HG02642 (cell line): ENCODE data around the gene BAZ2B.
"Not testable (repeated sequence)": the region's sequence is repeated elsewhere in the genome, so short reads cannot be mapped to it uniquely, and the experiment has no call there.

Source experiments
- ATAC-seq: cut with Tn5 transposase; IDR thresholded peaks from one replicate; pipeline ENCODE4 v1.9.1; 2021; ENCODE audit warnings: mild to moderate bottlenecking; ENCODE audit not compliant: unreplicated experiment, poor library complexity

Gene BAZ2B

DNA sequence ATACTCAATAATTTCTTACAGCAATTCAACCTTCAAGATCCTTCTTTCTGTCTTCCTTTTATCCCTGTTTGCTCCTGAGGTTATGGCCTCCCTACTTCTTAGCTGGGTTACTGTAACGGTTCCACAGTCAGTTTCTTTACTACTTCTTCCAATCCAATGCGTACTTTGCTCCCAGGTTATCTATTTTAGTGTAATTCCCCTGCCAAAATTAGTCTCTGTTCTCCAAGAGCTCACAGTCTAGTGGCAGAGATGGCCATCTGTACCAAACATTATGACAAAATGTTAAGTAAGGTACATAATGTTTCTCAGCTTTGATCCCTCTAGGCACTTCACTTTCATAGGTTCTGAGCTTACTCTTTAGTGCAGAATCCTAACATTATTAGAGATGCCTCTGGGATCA lies 244.8 kb downstream of the BAZ2B start:
- no peak for ATAC-seq

- ATAC-seq = no peak
Observed at GRCh38 chr2:159366538-159366937, 249.8 kb downstream of the BAZ2B start.

DNA sequence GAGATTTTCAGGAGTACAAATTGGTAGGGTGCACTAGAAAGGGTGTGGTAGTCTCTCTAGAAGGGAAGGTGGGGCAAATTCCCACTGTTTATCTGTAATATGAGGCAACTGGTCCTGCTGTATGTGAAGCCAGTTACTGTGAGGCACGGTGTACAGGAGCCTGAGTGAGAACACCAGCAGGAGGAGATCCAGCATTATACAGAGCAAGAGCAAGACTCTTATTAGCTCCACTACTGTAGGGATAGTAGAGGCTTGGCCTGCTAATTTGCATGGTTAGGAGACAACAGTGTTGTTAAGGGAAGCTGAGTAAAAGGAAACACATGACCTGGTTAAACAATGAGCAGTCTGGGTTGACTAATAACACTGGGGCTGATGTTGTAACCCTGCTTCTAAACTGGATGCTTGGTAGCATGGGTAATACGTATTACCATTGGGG lies 253.5 kb downstream of the BAZ2B start:
- ATAC-seq = no peak

- ATAC-seq = no peak
Observed at GRCh38 chr2:159362094-159362493, 254.3 kb downstream of the BAZ2B start.

DNA sequence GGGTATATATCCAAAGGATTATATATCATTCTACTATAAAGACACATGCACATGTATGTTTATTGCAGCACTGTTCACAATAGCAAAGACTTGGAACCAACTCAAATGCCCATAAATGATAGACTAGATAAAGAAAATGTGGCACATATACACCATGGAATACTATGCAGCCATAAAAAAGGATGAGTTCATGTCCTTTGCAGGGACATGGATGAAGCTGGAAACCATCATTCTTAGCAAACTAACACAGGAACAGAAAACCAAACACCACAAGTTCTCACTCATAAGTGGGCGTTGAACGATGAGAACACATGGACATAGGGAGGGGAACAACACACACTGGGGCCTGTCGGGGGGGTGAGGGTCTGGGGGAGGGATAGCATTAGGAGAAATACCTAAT lies 254.7 kb downstream of the BAZ2B start:
- ATAC-seq = not testable (repeated sequence)

- no peak for ATAC-seq
Observed at GRCh38 chr2:159356053-159356554, 260.2 kb downstream of the BAZ2B start.

GRCh38 chr2:159351977-159352376 lies 264.4 kb downstream of the BAZ2B start:
- no peak for ATAC-seq

DNA sequence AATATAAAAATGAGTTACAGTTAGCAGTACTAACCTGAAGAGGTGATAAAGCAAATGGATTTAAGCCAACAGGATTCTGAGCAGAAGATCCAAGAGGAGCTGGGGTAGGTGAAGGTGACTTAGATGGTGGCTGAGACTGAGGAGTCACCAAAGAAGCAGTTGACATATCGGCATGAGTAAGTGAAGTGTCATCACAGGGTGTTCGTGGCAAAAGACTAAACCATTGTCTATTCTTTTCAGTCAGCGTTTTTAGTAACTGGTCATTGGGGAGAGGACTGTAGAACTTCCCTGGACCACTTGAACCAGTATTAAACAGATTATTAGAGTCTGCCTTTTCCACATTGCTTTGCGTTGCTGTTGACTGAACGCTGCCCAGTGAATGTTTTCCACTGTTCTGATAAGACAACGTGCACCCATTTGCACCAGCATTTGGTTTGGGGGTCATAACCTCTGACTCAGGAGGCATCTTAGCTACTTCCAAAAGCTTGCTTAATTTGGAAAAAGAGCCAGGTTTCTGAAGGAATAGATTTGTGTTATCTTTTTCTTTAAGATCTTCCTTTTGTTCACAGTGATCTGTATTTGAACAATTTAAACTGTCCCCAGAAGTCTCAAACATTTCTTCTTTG lies 266.6 kb downstream of the BAZ2B start:
- ATAC-seq = no peak

GRCh38 chr2:159326569-159327255 lies 289.6 kb downstream of the BAZ2B start:
- no peak for ATAC-seq

- no peak for ATAC-seq
Observed at GRCh38 chr2:159322419-159322818, 293.9 kb downstream of the BAZ2B start.

DNA sequence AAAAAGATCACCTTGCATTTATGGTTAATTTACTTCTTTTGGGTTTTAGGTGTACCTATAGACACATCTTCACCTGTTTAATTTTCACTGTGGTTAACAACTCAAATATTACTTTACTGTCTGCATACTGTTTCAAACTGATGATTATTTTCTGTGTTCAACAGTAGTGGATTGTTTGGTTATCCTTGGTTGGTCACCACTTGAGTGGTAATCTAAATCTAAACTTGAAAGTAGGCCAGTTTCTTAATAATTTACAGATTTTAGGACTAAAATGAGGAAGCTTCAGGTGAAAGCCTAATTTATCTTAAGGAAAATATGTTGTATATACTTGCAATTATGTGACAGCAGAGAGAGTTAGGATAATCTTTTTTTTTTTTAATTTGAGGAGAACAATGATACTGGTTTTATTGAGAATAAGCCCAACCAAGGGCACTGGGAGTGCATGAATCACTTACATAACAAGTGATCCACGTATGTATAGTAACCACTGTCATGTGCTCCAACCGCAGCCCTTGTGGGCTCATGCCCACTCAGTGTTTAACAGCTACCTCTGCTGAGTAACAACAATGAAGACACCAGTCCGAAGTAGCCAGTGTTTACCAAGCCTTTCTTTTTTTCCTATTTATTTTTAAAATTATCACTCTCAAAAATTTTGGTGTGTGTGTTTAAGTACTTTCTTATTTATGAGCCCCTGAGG lies 298.8 kb downstream of the BAZ2B start:
- ATAC-seq = no peak

GRCh38 chr2:159307942-159308341 lies 308.4 kb downstream of the BAZ2B start:
- ATAC-seq = no peak

DNA sequence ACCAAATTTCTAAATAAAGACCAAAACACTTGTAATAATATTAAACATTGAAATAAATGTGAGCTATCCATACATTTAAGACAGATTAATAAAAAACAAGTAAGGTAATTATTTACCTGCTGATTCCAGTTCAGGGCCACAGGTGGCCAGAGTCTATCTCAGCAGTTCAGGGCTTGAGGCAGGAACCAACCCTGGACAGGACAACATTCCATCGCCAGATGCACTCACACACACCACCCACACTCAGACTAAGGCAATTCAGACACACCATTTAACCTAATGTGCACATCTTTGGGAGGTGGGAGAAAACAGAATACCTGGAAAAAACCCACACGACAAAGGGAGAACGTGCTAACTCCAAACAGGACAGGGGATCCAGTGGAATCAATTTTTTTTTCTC lies 315.8 kb downstream of the BAZ2B start:
- ATAC-seq = no peak

DNA sequence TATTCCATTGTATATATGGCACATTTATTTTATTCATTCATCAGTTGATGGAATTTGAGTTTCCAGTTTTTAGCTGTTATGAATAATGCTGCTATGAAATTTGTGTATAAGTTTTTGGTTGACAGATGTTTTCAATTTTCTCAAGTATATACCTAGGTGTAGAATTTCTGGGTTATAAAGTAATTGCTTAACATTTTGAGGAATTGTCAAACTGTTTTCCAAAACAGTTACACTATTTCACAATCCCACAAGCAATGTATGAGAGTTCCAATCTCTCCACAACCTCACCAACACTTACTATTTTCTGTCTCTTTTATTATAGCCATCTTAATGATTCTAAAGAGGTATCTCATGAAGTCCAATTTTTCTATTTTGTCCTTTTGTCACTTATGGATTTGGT lies 317.4 kb downstream of the BAZ2B start:
- no peak for ATAC-seq

DNA sequence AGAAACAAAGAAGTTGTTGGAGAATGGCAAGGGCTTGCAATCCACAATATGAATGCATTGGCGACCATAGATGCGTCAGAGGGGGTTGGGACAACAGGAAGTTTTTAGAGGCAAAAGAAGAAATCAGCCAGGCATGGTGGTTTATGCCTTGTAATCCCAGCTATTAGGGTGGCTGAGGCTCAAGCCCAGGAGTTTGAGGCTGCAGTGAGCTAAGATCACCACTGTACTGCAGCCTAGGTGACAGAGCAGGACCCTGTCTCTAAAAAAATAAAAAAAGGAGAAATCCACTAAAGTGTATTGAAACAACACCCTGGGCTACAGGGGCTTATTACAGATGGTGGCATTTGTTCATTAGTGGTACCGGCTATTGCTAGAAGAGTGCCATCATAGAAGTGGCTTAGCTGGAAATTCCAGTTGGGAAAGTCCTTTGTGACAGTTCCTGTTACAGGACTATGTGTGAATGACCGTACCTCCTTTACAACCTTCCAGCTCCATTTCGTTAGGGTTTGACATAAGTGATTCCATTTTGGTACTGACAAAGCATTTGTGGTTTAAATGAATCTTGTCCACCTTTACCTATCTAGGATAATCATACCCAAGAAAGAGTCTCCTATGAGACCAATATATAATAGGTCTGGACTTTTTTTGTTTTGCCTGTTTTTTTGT lies 319.2 kb downstream of the BAZ2B start:
- ATAC-seq = no peak

- ATAC-seq = no peak
Observed at GRCh38 chr2:159292157-159292556, 324.2 kb downstream of the BAZ2B start.

DNA sequence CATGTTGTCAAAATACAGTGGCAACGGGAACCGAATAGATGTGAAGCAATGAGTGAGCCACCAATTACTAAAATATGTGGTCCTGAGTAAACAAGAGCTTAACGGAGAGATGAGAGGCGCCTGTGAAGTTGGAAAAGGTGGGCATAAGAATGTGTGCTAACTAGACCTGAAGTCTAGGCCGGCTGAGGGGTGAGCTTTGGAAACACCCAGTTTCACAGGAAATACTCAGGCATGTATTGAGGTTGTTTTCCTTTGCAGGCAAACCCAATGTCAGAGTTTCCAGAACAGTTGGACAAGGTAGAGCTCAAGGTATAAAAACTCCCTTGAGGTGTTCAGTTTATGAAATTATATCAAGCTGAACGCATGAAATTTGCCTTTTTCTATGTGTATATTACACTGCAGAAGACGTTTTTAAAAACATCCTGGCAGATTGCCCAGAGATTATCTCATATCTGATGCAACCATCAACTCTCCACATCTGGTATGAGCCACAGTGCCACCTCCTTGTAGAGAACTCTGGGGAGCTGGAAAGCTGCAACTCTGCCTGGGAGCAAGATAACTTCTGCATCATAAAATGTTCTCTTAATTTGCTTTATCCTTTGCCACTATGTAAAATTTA lies 325.9 kb downstream of the BAZ2B start:
- ATAC-seq = no peak

- ATAC-seq = no peak
Observed at GRCh38 chr2:159287733-159288132, 328.6 kb downstream of the BAZ2B start.

DNA sequence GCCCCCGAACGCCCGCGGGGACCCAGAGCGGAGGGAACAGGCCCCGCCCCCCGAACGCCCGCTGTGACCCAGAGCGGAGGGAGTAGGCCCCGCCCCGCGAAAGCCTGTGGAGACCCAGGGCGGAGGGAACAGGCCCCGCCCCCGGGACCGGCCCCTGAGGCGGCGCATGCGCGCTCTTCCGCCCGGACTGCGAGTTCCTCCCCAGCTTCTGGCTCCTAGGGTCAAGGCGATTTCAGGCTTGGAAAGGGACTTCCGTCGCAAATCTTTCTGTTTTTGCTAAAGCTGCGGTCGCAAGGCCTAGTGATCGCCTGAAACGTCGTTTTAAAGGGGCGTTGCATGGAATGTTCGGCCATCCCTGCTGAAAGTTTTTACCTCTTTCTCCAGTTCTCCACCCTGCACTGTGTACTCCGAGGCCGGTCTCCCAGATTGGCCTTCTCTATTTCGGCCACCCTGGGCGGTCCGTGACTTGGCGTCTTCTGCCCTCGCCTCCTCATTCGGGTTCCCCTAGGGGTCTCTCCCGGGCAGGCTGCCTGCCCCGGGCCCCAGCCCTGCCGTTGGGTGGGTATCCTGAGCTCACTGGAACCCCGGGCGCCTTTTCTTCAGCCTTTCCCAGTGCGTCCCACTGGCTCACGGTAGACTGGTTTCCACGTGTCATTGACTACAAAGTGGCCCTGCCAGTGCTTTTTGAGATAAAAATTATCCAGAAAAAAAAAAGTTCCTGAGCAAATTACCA lies 329.5 kb downstream of the BAZ2B start:
- peak; percentile 95 for ATAC-seq
